ENCODE data around the gene CCBE1.

CCBE1 gene

DNA sequence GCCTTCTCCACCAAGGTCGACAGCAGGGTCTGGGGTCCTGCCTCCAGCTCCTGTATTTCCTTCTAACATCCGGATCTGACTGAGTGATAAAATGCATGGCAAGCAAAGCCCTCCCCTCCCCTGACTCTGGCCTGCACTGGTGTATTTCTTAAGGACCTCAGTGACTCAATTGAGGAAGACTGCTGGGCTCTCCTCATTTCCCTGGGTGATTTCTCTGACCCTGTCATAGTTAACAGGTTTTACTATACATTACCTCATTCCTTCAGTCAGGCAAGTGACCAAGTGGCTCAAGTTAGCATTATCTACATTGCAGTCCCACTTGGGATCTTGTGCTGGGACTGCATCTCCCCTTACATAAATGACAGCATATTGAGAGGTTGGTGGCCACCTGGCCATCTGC lies 38.8 kb upstream of the CCBE1 start:
- Histone ChIP-seq H3K79me2 (ENCODE audit: insufficient read depth, low read length) (no peaks in the 10 kb centered on the region), H3K9me3 (ENCODE audit: insufficient read depth, low read length) (no peaks in the 10 kb centered on the region), H2AFZ (ENCODE audit: low read depth, low read length, severe bottlenecking) (no peak overlapping the region), H3K36me3 (ENCODE audit: low read length) (no peaks in the 10 kb centered on the region), H4K20me1 (ENCODE audit: low read depth, low read length) (no peaks in the 10 kb centered on the region), H3K9ac (ENCODE audit: low read length) (no peak overlapping the region), H3K27me3 (ENCODE audit: low read length) (no peaks in the 10 kb centered on the region), H3K4me3 (ENCODE audit: insufficient read depth, low read length, poor library complexity, severe bottlenecking) (no peak overlapping the region), H3K4me2 (ENCODE audit: low read depth, low read length, poor library complexity, severe bottlenecking) (no peak overlapping the region), H3K9me2 (replicated peaks; ENCODE audit: insufficient read depth, low read length) (no peaks in the 10 kb centered on the region), H3K27ac (ENCODE audit: low read depth, low read length) (no peak overlapping the region), H3F3A (ENCODE audit: insufficient read depth) (no peaks in the 10 kb centered on the region)
- no peak for TF ChIP-seq CTCF (IDR thresholded peaks at IDR 0.05; ENCODE audit: insufficient read depth, low read length, poor library complexity, severe bottlenecking)
- no peak for TF ChIP-seq EZH2phosphoT487 (conservative IDR thresholded peaks at IDR 0.05; ENCODE audit: low read length)

GRCh38 chr18:59735269-59735860 lies 38.1 kb upstream of the CCBE1 start:
- H3K79me2 ChIP-seq (ENCODE audit: insufficient read depth, low read length): no peaks in the 10 kb centered on the region
- TF ChIP-seq EZH2phosphoT487 (conservative IDR thresholded peaks at IDR 0.05; ENCODE audit: low read length): no peak
- no peak for TF ChIP-seq CTCF (IDR thresholded peaks at IDR 0.05; ENCODE audit: insufficient read depth, low read length, poor library complexity, severe bottlenecking)
- no peak overlapping the region for H3K4me3 ChIP-seq (ENCODE audit: insufficient read depth, low read length, poor library complexity, severe bottlenecking)
- H3K36me3 ChIP-seq (ENCODE audit: low read length): no peaks in the 10 kb centered on the region
- H3K9me3 ChIP-seq (ENCODE audit: insufficient read depth, low read length): no peaks in the 10 kb centered on the region
- no peak overlapping the region for H3K27ac ChIP-seq (ENCODE audit: low read depth, low read length)
- H2AFZ ChIP-seq (ENCODE audit: low read depth, low read length, severe bottlenecking): no peak overlapping the region
- H3K9ac ChIP-seq (ENCODE audit: low read length): no peak overlapping the region
- H3K27me3 ChIP-seq (ENCODE audit: low read length): no peaks in the 10 kb centered on the region
- H3K4me2 ChIP-seq (ENCODE audit: low read depth, low read length, poor library complexity, severe bottlenecking): no peak overlapping the region
- no peaks in the 10 kb centered on the region for H4K20me1 ChIP-seq (ENCODE audit: low read depth, low read length)
- H3K9me2 ChIP-seq (replicated peaks; ENCODE audit: insufficient read depth, low read length): no peaks in the 10 kb centered on the region
- no peaks in the 10 kb centered on the region for H3F3A ChIP-seq (ENCODE audit: insufficient read depth)

DNA sequence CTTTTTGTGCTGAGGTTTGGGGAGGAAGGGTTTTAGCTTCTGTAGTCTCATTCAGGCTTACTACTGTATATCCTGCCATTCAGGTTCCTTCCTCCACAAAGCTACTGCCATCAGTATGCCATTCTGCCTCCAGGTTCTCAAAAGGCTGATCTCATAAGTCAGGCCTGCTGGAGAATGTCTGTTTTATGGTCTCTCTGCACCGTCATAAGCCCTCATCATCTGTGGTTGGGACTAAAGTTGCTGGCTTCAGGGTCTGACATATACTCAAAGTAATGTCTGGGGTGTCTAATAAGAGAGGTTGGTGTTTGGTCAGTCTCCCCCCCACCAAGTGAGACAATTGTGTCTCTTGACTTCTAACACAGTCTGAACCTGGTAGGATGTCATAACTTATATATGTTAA lies 36.2 kb upstream of the CCBE1 start:
- Histone ChIP-seq H2AFZ (ENCODE audit: low read depth, low read length, severe bottlenecking) (no peak overlapping the region), H3K4me2 (ENCODE audit: low read depth, low read length, poor library complexity, severe bottlenecking) (no peak overlapping the region), H4K20me1 (ENCODE audit: low read depth, low read length) (no peaks in the 10 kb centered on the region), H3K27me3 (ENCODE audit: low read length) (no peaks in the 10 kb centered on the region), H3K9me2 (replicated peaks; ENCODE audit: insufficient read depth, low read length) (no peaks in the 10 kb centered on the region), H3K27ac (ENCODE audit: low read depth, low read length) (no peak overlapping the region), H3K36me3 (ENCODE audit: low read length) (no peaks in the 10 kb centered on the region), H3K9me3 (ENCODE audit: insufficient read depth, low read length) (no peaks in the 10 kb centered on the region), H3F3A (ENCODE audit: insufficient read depth) (no peaks in the 10 kb centered on the region), H3K9ac (ENCODE audit: low read length) (no peak overlapping the region), H3K4me3 (ENCODE audit: insufficient read depth, low read length, poor library complexity, severe bottlenecking) (no peak overlapping the region), H3K79me2 (ENCODE audit: insufficient read depth, low read length) (no peaks in the 10 kb centered on the region)
- TF ChIP-seq EZH2phosphoT487 (conservative IDR thresholded peaks at IDR 0.05; ENCODE audit: low read length): no peak
- no peak for TF ChIP-seq CTCF (IDR thresholded peaks at IDR 0.05; ENCODE audit: insufficient read depth, low read length, poor library complexity, severe bottlenecking)

Data from SU-DHL-6 (cell line).